Measurements from ENCODE around the gene STPG4.
"Not testable (repeated sequence)": the region's sequence is repeated elsewhere in the genome, so short reads cannot be mapped to it uniquely, and the experiment has no call there.

Gene STPG4

GRCh38 chr2:47126783-47127182, 28.3 kb downstream of the STPG4 start:
- DNase-seq (ENCODE audit: low spot score) = no peak

DNA sequence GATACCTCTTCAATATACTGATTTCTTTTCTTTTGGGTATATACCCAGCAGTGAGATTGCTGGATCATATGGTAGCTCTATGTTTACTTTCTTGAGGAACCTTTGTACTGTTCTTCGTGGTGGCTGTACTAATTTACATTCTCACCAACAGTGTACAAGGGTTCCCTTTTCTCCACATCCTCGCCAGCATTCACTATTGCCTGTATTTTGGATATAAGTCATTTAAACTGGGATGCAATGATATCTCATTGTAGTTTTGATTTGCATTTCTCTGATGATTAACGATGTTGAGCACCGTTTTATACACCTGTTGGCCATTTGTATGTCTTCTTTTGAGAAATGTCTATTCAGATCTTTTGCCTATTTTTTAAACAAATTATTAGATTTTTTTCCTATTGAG, 30.4 kb downstream of the STPG4 start:
- not testable (repeated sequence) for DNase-seq (ENCODE audit: low spot score)

DNA sequence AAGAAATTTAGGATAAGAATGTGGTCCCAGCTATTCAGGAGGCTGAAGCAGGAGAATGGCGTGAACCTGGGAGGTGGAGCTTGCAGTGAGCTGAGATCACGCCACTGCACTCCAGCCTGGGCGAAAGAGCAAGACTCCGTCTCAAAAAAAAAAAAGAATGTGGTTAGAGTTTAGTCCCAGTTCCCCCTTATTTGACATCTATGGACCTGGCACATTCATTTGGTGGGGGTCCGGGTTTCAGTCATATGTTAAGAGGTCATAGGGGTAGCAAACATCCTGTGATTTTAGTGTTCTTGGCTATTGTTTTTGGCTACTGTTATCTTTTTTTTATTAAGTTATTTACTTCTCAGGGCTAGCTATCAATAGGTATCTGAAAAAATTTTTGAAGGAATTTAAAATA, 34.7 kb downstream of the STPG4 start:
- DNase-seq (ENCODE audit: low spot score) = not testable (repeated sequence)

DNA sequence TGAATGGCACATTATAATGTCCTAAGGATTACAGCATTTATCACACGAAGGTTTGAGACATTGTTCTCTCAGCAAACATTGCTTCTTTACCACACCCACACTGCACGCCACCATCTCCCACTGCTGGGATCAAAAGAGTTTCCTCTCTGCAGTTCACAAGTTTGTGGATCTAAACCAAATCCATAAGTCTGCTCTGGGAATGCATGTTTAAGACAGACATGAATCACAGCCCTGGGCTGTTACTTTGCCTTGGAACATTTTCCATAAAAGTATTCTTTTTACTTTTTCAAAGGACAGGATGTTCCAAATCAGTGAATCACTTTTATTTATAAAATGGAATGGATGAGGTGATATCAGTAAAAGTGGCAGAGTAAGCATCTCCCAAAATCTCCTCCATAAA, 36.1 kb downstream of the STPG4 start:
- peak; percentile 63 for DNase-seq (ENCODE audit: low spot score)

DNA sequence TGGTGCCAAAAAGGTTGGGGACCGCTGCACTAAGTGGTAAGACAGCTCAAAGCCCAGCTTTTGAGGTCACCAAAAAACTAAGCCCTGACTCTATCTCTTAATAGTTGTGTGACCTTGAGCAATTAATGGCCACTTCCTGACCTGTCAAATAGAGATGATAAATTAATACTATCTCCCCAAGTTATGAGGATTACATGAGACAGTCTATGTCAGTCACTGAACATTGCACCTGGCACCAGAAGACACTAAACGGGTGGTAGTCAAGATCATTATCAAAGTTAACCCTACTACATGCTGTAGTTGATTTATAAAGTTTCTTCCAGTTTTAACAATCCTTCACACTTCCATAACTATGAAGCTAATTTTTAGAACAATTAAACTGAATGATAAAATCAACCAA, 36.5 kb downstream of the STPG4 start:
- no peak for DNase-seq (ENCODE audit: low spot score)

DNA sequence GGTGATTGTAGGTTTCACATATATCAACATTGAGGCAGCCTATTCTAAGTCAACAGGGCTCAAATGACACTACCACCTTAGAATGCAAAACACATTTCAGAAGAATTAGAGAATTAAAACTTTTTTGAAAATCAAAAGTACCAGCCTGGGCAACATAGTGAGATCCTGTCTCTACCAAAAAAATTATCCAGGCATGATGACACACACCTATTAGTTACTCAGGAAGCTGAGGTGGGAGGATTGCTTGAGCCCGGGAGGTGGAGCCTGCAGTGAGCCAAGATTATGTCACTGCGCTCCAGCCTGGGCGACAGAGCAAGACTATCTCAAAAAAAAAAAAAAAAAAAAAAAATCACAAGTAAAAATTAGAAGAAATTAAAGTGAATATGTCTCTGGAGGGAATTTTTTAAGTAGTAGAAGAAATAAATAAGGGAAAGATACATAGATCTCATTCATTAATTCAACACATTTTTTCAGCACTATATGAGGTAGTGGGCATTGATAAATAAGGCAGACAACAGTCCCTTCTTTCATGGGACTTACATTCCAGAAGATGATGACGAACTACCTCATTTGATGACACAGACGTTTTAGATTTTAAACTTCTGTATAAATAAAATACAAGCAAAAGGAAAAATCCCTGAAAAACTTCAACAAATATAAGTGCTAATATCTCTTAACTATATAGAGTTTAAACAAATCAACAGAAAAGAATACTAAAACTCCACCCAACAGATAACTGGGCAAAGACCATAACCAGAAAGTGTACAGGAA, 42.3 kb downstream of the STPG4 start:
- no peak for DNase-seq (ENCODE audit: low spot score)

DNA sequence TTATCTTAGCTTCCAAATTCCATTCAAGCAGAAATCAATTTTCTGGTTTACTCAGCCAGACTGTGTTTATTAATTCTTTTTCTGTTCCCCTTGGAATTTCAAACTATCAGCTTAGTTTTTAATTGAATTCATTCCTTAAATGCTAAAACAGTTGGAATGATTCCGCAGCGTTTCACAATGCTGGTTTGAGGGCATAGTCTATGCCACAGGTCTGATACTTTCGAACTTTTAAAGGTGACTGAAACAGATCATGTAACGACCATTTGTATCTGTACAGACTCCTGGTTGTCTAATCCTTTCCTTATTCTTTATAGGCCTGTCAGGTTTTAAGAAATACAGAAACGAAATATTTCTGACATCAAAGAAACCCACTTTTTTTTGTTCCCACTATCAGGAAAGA, 45.4 kb downstream of the STPG4 start:
- DNase-seq (ENCODE audit: low spot score) = no peak

GRCh38 chr2:47109007-47109375, 46.1 kb downstream of the STPG4 start:
- no peak for DNase-seq (ENCODE audit: low spot score)

DNA sequence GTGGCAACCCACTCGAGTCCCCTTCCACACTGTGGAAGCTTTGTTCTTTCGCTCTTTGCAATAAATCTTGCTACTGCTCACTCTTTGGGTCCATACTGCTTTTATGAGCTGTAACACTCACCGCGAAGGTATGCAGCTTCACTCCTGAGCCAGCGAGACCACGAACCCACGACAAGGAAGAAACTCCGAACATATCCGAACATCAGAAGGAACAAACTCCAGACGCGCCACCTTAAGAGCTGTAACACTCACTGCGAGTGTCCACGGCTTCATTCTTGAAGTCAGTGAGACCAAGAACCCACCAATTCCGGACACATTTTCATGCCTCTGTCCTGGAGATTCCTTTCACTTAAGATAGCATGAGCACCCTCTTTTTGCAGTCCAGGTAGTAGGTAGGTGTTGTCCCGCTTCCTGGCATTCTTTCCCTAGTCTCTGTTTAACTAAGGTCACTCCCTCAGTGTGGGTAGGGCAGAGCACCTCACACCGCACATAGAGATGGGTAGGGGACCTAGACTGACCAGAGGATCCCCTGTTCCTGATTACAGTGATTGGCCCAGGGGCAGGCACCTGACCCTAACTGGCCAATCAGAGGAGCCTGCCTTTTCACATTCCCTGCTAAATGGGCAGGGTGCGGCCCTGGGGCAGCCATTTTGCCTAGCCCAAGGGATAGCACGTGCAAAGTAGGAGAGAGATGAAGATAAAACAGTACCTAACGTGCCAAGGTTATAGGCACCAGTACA, 46.7 kb downstream of the STPG4 start:
- not testable (repeated sequence) for DNase-seq (ENCODE audit: low spot score)

DNA sequence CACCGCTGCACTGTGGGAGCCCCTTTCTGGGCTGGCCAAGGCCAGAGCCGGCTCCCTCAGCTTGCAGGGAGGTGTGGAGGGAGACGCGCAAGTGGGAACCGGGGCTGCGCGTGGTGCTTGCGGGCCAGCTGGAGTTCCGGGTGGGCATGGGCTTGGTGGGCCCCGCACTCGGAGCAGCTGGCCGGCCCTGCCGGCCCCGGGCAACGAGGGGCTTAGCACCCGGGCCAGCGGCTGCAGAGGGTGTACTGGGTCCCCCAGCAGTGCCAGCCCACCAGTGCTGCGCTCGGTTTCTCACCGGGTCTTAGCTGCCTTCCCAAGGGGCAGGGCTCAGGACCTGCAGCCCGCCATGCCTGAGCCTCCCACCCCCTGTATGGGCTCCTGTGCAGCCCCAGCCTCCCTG, 47.9 kb downstream of the STPG4 start:
- not testable (repeated sequence) for DNase-seq (ENCODE audit: low spot score)

DNA sequence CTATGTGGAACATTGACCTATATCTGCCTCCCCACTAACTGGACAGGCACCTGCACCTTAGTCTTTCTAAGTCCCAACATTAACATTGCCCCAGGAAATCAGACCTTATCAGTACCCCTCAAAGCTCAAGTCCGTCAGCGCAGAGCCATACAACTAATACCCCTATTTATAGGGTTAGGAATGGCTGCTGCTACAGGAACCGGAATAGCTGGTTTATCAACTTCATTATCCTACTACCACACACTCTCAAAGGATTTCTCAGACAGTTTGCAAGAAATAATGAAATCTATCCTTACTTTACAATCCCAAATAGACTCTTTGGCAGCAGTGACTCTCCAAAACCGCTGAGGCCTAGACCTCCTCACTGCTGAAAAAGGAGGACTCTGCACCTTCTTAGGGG, 48.9 kb downstream of the STPG4 start:
- not testable (repeated sequence) for DNase-seq (ENCODE audit: low spot score)

DNA sequence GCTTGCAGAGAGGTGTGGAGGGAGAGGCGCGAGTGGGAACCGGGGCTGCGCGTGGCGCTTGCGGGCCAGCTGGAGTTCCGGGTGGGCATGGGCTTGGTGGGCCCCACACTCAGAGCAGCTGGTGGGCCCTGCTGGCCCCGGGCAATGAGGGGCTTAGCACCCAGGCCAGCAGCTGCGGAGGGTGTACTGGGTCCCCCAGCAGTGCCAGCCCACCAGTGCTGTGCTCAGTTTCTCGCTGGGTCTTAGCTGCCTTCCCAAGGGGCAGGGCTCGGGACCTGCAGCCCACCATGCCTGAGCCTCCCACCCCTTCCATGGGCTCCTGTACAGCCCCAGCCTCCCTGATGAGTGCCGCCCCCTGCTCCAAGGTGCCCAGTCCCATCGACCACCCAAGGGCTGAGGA, 55.4 kb downstream of the STPG4 start:
- not testable (repeated sequence) for DNase-seq (ENCODE audit: low spot score)

- no peak for DNase-seq (ENCODE audit: low spot score)
Observed at GRCh38 chr2:47098953-47099352, 56.2 kb downstream of the STPG4 start.

- DNase-seq (ENCODE audit: low spot score) = no peak
Observed at GRCh38 chr2:47097563-47097962, 57.5 kb downstream of the STPG4 start.

- no peak for DNase-seq (ENCODE audit: low spot score)
Observed at GRCh38 chr2:47096451-47096850, 58.7 kb downstream of the STPG4 start.

DNA sequence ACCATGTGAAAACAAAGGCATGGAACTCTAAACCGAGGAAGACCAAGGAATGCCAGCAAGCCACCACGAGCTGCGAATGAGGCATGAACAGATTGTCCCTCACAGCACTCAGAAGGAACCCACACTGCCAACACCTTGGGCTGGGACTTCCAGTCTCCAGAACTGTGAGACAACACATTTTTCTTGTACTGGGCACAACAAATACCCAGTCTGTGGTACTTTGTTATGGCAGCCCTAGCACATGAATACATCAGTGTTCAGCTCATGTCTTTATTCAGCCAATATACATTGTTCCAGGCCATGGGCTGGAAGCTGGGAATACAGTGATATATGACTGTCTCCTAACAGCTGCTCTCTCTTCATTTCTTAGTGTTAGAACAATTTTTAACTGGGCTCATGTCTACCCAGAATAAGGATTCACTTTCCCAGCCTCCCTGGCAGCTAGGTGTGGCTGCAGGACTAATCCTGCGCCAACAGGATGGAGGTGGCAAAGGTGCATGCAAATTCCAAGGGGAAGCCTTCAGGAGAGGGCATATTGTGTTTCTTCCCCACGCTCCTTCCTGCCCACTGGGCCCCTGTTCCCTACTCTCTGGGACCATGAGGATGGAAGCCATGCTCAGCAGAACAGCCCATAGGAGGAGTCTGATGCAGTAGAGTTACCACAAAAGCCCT, 59.6 kb downstream of the STPG4 start:
- no peak for DNase-seq (ENCODE audit: low spot score)

DNA sequence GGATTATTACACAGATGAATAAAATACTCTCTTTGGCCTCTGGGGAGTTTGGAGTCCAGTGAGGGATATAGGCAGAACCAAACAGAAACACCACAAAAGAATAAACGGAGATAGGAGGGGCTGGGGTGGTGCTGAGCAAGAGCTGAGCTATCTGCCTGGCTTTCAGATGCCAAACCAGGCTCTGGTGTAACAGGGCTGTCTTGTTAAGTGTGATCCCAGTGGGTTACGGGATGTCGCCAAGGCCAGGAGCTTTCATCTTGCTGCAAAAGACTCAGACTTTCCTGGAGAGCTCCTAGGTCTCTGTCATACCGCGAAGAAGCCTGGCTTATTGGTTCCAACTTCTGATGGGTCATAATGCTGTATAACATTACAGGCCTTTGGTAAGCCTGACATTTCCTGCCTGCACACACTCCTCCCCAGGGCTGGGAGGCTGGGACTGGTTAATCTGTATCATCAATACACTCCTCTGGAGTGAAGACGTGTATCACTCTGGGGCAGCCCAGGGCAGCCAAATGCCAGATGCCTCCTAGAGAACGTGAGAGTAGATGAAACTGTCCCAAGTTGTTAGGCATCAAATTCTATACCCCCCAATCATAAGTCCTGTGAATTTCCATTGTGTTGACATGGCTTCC, 60.5 kb downstream of the STPG4 start:
- peak; percentile 79 for DNase-seq (ENCODE audit: low spot score)

GRCh38 chr2:47093626-47094025, 61.5 kb downstream of the STPG4 start:
- no peak for DNase-seq (ENCODE audit: low spot score)

- no peak for DNase-seq (ENCODE audit: low spot score)
Observed at GRCh38 chr2:47092465-47092864, 62.6 kb downstream of the STPG4 start.

DNA sequence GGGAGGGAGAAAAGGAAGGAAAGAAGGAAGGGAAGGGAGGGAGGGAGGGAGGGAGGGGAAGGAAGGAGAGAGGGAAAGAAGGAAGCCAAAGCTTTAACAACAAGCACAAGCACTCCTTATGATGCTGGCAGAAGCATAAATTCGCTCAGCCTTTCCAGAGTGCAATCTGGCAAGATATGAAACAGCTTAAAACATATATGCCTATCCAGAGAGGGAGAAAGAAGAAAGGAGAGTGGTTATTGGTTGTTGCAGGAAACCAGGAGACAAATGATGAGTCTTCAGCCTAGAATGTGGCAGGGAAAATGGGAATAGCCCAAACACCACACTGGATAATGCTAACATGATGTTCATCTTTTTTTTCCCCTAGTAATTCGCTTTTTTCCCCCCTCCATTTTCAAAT, 64.0 kb downstream of the STPG4 start:
- peak; percentile 65 for DNase-seq (ENCODE audit: low spot score)

DNA sequence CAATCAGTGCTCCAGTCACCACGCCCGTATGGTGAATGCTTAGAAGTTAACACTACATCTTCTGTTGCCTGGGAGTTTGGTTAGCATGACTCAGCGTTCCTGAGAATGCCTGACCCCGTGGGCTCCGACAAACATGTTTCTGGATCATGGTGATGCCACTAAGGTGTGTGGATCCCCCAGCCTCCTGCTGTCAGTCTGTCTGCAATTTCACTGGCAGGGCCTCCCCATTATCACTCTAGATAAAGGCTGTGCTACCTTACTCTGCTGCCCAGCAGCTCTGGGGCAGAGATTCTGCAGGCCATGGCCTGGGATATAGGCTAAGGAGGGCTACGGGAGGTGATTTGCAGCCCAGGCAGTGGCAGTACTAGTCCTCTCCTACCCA, 66.0 kb downstream of the STPG4 start:
- DNase-seq (ENCODE audit: low spot score) = no peak

- DNase-seq (ENCODE audit: low spot score) = peak; percentile 41
Observed at GRCh38 chr2:47088371-47089082, 66.6 kb downstream of the STPG4 start.

All from GM03348 (cell line).